Activated CD4-positive, alpha-beta T cell treated with anti-CD3 and anti-CD28 coated beads for 4 hours (primary cell): Measurements from ENCODE around the gene S100A1.

Experiments used
- DNase-seq, 2 donors: peaks; one replicate each; pipeline ENCODE4 v3.0.0-alpha.2; 2020

S100A1 gene

GRCh38 chr1:153610811-153611301, 17.4 kb upstream of the S100A1 start:
- DNase-seq: no peak

DNA sequence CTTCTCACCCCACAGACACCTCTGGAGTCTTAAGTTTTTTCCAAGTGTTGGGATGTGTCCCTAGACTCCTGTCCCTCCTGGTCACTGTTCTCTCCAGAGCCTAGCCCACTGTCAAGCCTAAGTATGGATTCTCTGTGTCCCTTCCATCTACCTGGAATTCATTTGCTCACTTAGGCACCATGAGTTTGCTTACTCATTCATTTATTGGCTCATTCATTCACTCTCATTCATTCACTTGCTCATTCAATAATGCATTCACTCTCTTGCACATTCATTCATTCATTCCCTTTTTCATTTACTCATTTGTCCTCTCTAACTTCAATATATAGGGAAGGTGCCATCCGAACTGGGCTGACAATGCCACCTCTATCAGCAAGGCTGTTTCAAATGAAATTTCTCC, 16.9 kb upstream of the S100A1 start:
- DNase-seq: no peak

DNA sequence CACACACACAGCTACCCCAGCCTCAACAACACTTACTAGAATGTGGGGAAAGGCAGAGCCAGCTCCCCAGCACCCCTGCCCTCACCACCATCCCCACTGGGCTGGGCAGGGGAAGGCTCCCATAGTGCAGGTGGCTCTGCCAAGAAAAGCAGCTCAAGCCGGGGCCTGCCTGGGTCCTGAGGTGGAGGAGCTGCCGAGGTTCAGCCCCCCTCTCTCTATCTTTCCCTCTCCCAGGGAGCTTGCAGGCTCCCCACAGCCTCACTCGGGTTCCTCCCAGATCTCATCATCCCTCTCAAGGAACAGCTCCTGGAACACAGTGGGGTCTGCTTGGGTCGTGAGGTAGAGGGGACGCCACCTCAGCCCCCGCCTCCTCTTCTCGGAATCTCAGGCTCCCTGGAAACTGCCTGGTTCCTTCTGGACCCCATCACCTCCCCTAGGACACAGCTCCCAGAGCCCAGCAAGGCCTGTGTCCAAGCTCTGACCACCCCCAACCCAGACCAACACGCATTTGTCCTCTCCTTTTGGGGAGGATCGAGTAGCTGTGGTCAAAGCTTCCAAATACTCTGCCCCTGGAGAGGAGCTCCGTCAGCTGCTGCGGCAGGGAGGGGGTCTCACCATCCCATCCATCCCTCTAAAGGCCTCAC, 16.0 kb upstream of the S100A1 start:
- no peak for DNase-seq

- no peak for DNase-seq
These were observed 15.4 kb upstream of the S100A1 start, which contains the start of gene S100A16 for GRCh38 chr1:153612755-153613331. S100A16 (minus strand) TSS chr1:153613137; CDS start chr1:153608151, 4,986 bp downstream.

DNA sequence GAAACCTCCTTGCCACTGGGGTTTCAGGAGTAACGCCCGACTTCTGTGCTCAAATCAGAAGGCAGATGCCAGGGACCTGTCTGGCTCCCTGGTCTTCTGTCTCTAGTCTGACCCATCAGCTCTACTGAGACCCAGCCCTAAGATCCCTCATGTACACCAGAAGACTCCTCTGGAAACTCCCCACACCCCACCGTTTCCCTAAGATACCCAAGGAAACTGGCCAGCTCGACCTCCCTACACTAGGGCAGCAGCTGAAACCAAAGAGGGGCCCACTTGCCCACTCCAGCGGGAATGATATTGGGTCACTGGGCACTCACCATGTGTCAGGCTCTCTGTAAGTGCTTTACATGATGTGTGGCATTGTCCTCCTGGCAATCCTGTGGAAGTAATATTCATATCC, 14.8 kb upstream of the S100A1 start:
- DNase-seq: no peak

DNA sequence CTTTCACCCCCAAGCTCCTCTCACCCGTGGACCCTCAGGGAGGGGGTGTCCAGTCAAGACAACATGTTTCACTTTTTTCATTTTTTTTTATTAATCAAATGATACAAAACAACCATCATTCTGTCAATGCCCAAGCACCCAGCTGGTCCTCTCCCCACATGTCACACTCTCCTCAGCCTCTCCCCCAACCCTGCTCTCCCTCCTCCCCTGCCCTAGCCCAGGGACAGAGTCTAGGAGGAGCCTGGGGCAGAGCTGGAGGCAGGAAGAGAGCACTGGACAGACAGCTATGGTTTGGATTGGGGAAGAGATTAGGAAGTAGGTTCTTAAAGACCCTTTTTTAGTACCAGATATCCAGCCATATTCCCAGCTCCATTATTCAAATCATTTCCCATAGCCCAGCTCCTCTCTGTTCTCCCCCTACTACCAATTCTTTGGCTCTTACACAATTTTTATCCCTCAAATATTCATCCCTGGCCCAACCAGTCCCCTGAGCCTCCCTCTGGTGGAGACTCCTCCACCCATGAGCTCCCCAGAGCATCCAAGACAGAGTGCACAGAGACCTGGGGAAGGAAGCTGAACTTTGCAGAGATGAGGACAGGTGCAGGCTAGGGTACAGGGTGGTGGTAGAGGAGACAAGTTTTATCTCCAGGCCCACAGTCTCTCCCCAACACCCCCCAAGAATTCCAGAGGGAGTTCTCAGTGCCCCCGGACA, 13.9 kb upstream of the S100A1 start:
- no peak for DNase-seq

DNA sequence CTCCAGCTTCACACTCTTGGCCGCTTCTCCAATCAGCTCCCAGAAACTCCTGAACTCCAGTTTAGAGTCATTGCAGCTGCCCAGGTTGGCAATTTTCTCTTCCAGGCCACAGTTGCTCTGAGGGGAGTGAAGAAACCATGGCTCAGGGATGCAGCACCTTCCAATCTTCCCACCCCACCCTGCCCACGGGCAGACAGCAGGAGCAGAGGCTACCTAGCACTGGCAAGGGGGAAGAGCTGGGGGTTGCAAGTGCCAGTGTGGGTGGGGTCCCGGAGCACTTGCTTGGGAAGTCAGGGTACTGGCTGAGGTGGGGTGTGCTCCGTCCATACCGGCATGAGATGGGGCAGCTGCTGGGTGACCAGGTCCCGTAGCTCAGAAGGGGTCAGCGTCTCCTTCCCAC, 13.3 kb upstream of the S100A1 start:
- DNase-seq: no peak

DNA sequence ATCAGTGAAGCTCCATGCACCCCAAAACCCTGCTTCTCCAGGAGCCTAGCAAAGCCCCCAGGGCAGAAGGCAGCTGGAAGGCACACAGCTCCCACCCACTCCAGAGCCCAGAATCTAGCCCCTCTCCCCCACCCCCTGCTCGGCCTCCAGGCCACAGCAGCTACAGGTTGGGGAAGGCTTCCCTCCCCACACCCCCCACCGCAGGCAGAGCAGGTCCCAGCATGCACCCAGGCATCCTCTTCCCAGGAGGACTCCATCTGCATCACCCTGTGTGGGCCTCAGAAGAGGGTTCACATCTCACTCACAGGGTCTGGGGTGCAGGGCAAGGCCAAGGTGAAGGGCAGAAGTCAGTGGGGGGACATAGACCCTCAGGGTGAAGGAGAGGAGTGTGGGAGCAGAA, 12.8 kb upstream of the S100A1 start:
- no peak for DNase-seq

DNA sequence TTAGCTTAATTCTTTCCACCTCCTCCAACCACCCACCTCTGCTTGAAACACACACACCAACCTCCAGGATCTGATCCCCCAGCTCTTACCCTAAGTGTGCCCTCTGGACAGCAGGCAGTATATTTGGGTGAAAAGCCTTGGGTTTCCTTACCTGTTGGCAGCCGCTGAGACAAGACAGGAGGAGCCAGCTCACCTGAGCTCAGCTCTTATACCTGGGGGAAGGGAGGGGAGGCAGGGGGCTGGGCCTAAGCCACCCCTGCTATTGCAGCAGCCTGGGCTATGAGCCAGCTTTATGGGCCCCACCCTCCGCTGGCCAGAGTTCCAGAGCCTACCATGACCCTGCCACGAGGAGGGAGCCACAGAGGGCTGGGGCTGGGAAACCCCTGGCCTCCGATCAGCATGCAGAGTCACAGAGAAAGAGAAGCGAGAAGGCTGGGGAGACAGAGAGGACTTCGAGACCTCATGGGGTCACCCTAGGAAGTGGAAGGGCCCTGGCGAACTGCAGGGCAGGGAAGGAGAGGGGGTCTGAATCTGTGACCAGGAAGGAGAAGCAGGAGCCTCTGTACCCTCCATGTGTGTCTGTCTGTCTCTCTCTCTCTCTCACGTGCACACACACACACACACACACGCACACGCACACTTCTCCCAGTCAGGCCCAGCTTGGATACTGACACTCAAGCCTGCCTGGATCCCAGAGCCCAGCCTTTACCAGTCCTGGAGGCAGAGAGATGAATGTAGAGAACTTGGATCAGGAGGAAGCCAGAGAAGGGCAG, 11.9 kb upstream of the S100A1 start, which contains the start of gene S100A14:
Gene S100A14 (minus strand): TSS at position 182 of the 773 bp plus-strand sequence. CDS start 467 bp downstream, outside the sequence.
- DNase-seq: no peak

DNA sequence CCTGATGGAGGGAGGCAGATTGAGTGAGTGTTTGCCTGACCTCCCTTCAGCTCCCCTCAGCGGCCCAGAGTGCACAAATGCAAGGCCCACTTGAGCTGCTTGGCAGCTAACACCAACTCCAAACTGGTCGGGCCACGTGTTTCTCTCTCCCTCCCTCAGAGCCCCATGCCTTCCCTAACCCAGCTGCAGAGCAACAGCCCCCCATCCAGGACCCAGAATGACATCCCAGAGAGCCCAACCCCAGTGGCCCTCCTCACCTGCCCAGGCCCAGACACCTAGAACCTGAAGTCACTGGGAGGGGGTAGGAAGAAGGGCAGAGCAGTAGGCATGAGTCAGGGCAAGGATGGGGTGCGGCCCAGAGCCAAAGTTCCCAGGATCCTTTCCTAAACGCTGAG, 11.3 kb upstream of the S100A1 start:
- DNase-seq: no peak

GRCh38 chr1:153617663-153618062, 10.6 kb upstream of the S100A1 start:
- DNase-seq: peak; percentile 54 to 74

DNA sequence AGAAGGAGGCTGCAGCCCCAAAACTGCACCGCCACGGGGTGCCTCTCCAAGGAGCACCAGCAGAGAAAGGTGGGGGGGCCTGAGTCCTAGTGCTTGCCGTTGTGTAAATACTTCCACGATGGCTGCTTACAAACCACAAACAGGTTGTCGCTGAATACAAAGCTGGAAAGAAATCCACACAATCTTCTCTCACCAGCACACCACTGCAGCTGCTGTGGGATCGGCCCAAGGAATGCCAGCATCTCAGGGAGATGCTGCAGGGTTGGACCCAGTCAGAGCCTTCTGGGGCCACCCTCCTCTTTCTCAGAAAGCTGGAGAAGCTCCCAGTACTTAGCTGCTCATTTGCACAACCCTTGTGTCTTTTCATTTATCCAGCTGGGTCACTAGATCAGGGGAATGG, 9.1 kb upstream of the S100A1 start:
- no peak for DNase-seq

GRCh38 chr1:153623101-153623500, 5.1 kb upstream of the S100A1 start:
- DNase-seq: no peak

GRCh38 chr1:153624965-153625611, 3.1 kb upstream of the S100A1 start:
- DNase-seq: no peak

- DNase-seq: no peak
These were observed 1.7 kb upstream of the S100A1 start for GRCh38 chr1:153626477-153626903.

- no peak for DNase-seq
These were observed 1.1 kb upstream of the S100A1 start, which contains the start of gene S100A13 for GRCh38 chr1:153626904-153627714. S100A13 (minus strand) TSS chr1:153627505; CDS start chr1:153626472, 1,033 bp downstream.

DNA sequence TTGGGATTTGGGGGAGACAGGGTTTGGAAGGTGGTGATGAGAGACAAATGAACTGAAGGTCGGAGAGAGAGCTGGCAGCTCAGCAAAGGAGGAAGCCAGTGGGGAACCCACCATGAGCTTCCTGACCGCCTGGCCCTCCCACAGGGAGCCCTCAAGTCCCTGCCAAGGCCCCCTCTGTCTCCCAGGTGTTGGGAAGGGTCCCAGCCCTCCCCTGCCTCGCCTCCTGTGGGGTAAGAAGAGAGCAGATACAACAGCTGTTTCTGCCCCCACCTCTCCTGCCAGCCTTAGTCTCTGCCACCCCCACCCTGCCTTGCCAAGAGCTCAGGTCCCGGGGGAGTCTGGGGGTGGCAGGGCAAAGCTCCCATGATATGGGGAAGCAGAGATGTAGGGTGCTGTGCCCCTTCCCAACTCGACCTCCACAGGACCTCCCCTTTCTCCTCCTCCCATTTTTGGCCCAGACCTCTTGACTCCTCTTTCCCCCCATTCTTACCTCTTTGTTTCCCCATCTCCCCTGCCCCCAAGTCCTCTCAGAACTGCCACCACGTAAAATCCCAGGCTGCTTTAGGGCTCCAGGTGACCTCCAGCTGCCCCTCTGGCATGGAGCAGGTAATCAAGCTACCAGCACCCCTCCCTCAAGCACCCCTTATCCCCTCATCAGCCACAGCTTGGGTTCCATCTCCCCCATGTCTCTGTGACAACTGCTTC, 556 bp downstream of the S100A1 start:
- no peak for DNase-seq

GRCh38 chr1:153629343-153629665, 1.1 kb downstream of the S100A1 start:
- no peak for DNase-seq

GRCh38 chr1:153629971-153630370, 1.7 kb downstream of the S100A1 start:
- DNase-seq: no peak

DNA sequence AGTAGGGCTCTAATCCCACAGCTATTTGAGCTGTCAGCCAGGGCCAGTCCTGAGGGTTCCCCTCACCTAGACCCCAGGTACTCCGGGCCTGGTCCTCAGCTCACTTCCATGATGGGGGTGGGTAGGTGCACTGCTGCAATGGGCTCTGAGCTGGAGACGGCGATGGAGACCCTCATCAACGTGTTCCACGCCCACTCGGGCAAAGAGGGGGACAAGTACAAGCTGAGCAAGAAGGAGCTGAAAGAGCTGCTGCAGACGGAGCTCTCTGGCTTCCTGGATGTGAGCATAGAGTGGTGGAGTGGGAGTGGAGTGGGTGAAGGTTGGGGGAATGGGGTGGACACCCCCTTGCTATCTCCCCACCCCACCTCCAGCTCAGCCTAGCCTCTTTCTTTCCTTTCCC, 2.1 kb downstream of the S100A1 start:
- DNase-seq: no peak
